GM12865 (cell line): Measurements from ENCODE around the gene SLC25A19.
A peak's percentile ranks its signal among the peaks of the same experiment; 100 is the strongest.

Experiments
- DNase-seq: peaks from one replicate; pipeline ENCODE4 v3.0.0; 2010; ENCODE audit warnings: low read depth
- H3K4me3 ChIP-seq: 2 replicates; pipeline ENCODE4 v1.5.1; 2011; ENCODE audit warnings: mild to moderate bottlenecking, low read depth, low read length, control low read depth
- TF ChIP-seq, protein P1 (sequence below): IDR thresholded peaks from 2 replicates; pipeline ENCODE4 v1.5.1; 2011; ENCODE audit warnings: low read length, control low read depth, low read depth, inconsistent platforms; ENCODE audit not compliant: insufficient read depth; ENCODE audit errors: missing control alignments

Gene SLC25A19

DNA sequence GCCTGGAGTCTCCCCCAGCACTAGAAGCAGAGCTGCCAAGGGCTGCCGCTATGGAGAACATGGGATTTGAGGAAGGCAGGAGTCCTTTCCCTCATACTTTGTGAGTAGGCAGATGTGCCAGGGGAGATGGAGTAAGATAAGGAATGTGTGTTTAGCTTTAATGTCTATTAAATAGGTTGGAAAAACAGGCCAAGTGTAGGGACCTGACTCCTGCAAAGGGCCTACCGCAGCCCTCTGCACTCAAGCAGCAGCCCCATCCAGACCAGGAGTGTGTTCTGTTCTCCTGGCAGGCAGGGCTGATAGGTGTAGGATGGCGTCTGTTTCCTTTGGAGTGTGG lies 16.4 kb downstream of the SLC25A19 start:
- H3K4me3 ChIP-seq = no peak overlapping the region
- TF ChIP-seq, protein P1, sequence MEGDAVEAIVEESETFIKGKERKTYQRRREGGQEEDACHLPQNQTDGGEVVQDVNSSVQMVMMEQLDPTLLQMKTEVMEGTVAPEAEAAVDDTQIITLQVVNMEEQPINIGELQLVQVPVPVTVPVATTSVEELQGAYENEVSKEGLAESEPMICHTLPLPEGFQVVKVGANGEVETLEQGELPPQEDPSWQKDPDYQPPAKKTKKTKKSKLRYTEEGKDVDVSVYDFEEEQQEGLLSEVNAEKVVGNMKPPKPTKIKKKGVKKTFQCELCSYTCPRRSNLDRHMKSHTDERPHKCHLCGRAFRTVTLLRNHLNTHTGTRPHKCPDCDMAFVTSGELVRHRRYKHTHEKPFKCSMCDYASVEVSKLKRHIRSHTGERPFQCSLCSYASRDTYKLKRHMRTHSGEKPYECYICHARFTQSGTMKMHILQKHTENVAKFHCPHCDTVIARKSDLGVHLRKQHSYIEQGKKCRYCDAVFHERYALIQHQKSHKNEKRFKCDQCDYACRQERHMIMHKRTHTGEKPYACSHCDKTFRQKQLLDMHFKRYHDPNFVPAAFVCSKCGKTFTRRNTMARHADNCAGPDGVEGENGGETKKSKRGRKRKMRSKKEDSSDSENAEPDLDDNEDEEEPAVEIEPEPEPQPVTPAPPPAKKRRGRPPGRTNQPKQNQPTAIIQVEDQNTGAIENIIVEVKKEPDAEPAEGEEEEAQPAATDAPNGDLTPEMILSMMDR = no peak
- no peak for DNase-seq

DNA sequence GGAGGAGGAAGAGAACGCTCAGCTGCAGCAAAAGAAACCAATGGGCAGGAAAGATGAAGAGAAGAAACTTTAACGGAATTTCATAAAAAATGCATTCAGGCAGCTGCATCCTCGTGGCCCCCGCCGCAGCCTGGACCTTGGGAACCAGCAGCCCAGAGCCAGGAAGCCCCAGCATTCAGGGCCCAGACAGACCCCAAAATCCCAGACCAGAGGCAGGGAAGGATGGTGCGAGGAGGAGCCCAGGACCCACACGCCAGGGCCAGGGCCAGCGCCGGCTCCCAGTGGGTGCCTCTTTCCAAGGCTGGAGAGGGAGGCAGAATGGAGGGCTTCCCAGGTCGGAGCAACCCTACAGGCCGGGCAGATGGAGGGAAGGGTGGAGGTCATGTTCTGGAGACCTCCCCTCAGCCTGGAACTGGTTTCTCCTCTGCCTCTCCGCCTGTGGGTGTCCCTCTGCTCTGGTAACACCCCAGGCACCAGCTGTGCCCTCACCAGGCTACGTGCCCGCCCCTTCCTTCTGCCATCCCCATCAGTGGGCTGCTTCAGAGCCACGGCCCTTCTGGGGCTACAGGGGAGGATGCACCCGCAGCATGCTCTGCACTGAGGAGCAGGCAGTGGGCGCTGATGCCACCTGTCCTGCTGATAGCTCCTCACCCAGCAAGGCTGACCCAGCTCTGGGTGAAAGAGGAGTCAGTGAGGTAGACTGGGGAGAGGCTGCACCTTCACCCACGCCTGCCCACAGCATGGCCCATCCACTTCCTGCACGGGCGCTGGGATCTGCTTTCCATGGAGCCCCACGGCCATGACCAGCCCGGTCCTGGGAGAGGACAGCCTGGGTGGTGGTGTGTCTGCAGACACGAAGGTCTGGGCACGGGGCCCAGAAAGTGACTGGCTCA lies 17.0 kb downstream of the SLC25A19 start:
- TF ChIP-seq, protein P1 = no peak
- peak overlapping the region; percentile 98 for H3K4me3 ChIP-seq
- DNase-seq = peak; percentile 47

DNA sequence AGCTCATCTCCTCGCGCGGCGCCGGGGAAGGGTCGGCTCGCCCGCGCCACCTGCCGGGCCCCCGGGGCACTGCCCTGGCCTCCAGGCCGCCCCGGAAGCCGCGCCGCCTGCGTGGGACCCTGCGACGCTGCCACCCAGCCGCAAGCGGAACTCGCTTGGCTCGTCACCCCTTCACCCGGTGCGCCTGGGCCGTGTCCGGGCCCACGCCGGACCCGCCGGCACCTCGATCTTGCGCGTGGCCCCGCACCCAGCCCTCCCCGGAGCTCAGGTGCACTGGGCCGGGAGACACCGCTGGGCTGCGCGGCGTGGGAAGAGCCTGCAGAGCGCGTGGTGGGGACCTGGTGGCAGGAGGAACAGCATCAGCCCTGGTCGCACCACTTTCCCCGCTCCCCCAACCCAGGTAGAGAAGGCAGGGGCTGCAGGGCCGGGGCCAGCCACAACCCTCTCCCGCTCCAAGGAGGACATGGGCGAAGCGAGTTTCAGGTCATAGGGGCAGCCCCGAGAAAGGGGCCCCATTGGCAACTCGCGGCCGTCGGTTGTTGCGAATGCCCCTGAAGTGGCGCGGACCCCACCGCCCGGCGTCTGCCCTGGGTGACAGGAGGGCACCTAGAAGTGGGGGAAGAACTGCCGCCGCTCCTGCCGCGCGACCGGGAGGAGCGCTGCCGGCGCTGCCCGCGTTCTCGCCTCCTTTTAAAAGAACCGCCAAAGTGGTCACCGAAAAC lies 17.8 kb downstream of the SLC25A19 start:
- H3K4me3 ChIP-seq = peak overlapping the region; percentile 98
- TF ChIP-seq, protein P1 = peak; percentile 79
- DNase-seq = peak; percentile 91

DNA sequence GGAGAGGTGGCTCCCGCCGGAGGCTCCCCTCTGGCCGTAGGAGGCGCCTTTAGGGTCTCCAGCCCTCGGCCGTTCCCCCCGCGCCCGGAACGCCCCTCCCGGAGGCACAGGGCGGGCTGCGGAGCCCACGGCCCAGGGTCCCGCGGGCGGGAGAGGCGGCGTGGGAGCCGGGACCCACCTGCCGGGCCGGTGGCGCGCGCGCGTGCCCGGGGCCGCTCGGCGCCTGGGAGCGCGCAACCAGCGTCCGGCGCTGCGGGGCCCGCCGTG lies 18.3 kb downstream of the SLC25A19 start, which contains the start of gene MIF4GD:
TSS of gene MIF4GD (minus strand) at position 266 of the 267 bp plus-strand sequence. CDS start 1,036 bp downstream, outside the sequence.
- peak within 1 kb of the TSS; percentile 98 for H3K4me3 ChIP-seq
- no peak for DNase-seq
- TF ChIP-seq, protein P1 = no peak

DNA sequence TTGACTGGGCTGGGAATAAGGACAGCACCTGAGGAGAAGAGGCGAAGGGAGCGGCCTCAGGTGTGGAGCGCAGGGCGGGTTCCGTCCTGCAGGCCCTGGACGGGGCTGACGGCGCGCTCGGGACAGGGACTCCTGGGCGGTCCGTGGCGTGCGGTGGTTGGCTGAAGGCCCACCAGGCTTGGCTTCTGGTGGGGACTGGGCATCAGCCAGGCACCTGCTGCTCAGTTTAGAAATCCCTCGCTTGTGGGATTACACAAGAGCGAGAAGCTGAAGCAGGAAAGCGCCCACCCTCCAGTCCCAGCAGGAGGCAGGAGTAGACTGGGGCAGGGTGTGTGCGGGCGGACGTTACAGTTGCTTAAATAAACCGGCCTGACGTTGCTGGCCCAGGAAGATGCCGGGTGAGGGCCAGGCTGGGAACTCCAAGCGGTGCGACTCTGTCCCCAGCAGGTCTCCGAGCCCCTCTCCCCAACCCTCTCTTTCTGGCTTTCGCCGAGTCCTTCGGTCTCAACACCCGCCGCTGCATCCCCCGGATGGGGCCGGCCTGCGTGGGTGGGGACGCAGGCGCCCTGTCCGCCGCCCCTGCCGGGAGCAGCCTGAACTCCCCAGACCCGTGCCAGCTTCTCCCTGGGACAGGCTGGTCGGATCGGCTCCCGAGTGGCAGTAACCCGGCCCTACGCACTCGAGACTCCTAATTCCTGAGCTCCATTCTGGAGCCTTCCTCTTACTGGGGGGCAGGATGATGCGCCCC lies 18.8 kb downstream of the SLC25A19 start:
- H3K4me3 ChIP-seq = peak overlapping the region; percentile 97
- TF ChIP-seq, protein P1 = peak; percentile 40
- DNase-seq = peak; percentile 81

DNA sequence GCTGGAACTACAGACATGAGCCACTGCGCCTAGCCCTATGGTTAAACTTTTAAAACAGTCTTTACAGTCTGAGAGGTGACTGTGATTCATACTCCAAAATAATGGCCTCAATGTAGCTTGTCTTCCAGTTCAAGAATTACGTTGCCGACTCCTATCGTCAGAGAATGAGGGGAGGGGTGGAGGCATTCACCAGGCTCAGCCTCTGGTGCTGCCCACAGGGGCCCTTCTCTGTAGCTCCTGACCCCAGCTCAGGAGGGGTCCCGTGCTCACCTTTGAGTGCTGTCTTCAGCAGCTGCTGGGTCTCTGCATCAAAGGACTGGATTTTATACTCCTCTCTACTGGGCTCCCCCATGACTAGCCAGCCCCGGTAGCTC lies 19.4 kb downstream of the SLC25A19 start:
- no peak for DNase-seq
- peak overlapping the region; percentile 97 for H3K4me3 ChIP-seq
- TF ChIP-seq, protein P1 = no peak
